Measurements from ENCODE around the gene LYVE1. TPM values are rescaled to one million over a fixed set of nuclear protein-coding genes. Genes with fewer than 3 reads are reported as not detected.

The LYVE1 gene, protein sequence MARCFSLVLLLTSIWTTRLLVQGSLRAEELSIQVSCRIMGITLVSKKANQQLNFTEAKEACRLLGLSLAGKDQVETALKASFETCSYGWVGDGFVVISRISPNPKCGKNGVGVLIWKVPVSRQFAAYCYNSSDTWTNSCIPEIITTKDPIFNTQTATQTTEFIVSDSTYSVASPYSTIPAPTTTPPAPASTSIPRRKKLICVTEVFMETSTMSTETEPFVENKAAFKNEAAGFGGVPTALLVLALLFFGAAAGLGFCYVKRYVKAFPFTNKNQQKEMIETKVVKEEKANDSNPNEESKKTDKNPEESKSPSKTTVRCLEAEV
- 0.12 and 0.22 TPM in 2 replicates for total RNA-seq

GRCh38 chr11:10568486-10568941, at the start of gene LYVE1:
TSS of gene LYVE1 (minus strand) at chr11:10568665. CDS start at chr11:10568532, 133 bp downstream.

GRCh38 chr11:10540915-10541560, 27.4 kb downstream of the LYVE1 start, which contains the start of gene RNF141:
TSS of gene RNF141 (minus strand) at chr11:10541187. CDS start at chr11:10534158, 7,029 bp downstream.

Other genes starting within 250 kb of the LYVE1 start
- gene AMPD3, start 113.4 kb downstream of the LYVE1 start, total RNA-seq: 7.0 and 7.2 TPM in 2 replicates
- gene RNF141, start 27.5 kb downstream of the LYVE1 start, total RNA-seq: 31.9 and 35.1 TPM in 2 replicates
- 5.2 and 22.6 TPM in 2 replicates for gene IRAG1, start 125.1 kb upstream of the LYVE1 start, total RNA-seq
- 31.5 and 39.6 TPM in 2 replicates for gene CTR9, start 182.6 kb upstream of the LYVE1 start, total RNA-seq
- 596 and 668 TPM in 2 replicates for gene EIF4G2, start 240.3 kb upstream of the LYVE1 start, total RNA-seq